Suppressor macrophage treated with lipopolysaccharide for 4 hours (primary cell): Measurements from ENCODE around the gene SLC2A3.
"Not testable (repeated sequence)": the region's sequence is repeated elsewhere in the genome, so short reads cannot be mapped to it uniquely, and the experiment has no call there.

Experiments used
- DNase-seq: peaks from one replicate; pipeline ENCODE4 v3.0.0-alpha.2; 2020

SLC2A3 gene

GRCh38 chr12:7915661-7916403 lies 20.2 kb downstream of the SLC2A3 start:
- DNase-seq, result no peak

GRCh38 chr12:7910106-7910505 lies 25.9 kb downstream of the SLC2A3 start:
- not testable (repeated sequence) for DNase-seq

- DNase-seq, result peak; percentile 53
These were observed 29.0 kb downstream of the SLC2A3 start for GRCh38 chr12:7907009-7907408.

GRCh38 chr12:7906303-7906702 lies 29.7 kb downstream of the SLC2A3 start:
- DNase-seq, result not testable (repeated sequence)

GRCh38 chr12:7905600-7906125 lies 30.3 kb downstream of the SLC2A3 start:
- not testable (repeated sequence) for DNase-seq

GRCh38 chr12:7905071-7905470 lies 30.9 kb downstream of the SLC2A3 start:
- no peak for DNase-seq

GRCh38 chr12:7902416-7902815 lies 33.6 kb downstream of the SLC2A3 start:
- DNase-seq, result not testable (repeated sequence)

- DNase-seq, result no peak
These were observed 36.2 kb downstream of the SLC2A3 start for GRCh38 chr12:7899755-7900154.

GRCh38 chr12:7896726-7897125 lies 39.3 kb downstream of the SLC2A3 start:
- DNase-seq, result not testable (repeated sequence)

- peak; percentile 33 for DNase-seq
These were observed 43.6 kb downstream of the SLC2A3 start for GRCh38 chr12:7892186-7892980.

- peak; percentile 31 for DNase-seq
These were observed 51.3 kb downstream of the SLC2A3 start for GRCh38 chr12:7884689-7885088.

- DNase-seq, result not testable (repeated sequence)
These were observed 54.3 kb downstream of the SLC2A3 start for GRCh38 chr12:7881736-7882120.

- DNase-seq, result not testable (repeated sequence)
These were observed 54.8 kb downstream of the SLC2A3 start for GRCh38 chr12:7880952-7881735.

GRCh38 chr12:7879246-7879645 lies 56.7 kb downstream of the SLC2A3 start:
- DNase-seq, result no peak

GRCh38 chr12:7877420-7877819 lies 58.6 kb downstream of the SLC2A3 start:
- no peak for DNase-seq

- no peak for DNase-seq
These were observed 63.2 kb downstream of the SLC2A3 start, which contains the start of gene SLC2A14 for GRCh38 chr12:7872566-7873319. Gene SLC2A14, minus strand, starts transcription at chr12:7872915. Its CDS starts 3,035 bp downstream, at chr12:7869880.

- DNase-seq, result no peak
These were observed 65.7 kb downstream of the SLC2A3 start for GRCh38 chr12:7870335-7870734.
